Endothelial cell of umbilical vein (primary cell): Measurements from ENCODE around the gene TSTD2.

ENCODE experiments used
- EZH2 ChIP-seq: IDR thresholded peaks from 2 replicates; pipeline ENCODE4 v1.6.1; 2012; ENCODE audit warnings: borderline replicate concordance, low read depth, mild to moderate bottlenecking, moderate library complexity, low read length, inconsistent platforms; ENCODE audit not compliant: severe bottlenecking
- FOS ChIP-seq: IDR thresholded peaks from 2 replicates; pipeline ENCODE4 v1.6.1; 2011; ENCODE audit warnings: mild to moderate bottlenecking, low read length, moderate library complexity, borderline replicate concordance; ENCODE audit not compliant: insufficient read depth
- POLR2A ChIP-seq: IDR thresholded peaks from 2 replicates; pipeline ENCODE4 v1.6.1; 2012; ENCODE audit warnings: low read depth, mild to moderate bottlenecking, control low read depth, low read length
- POLR2AphosphoS5 ChIP-seq: IDR thresholded peaks from 2 replicates; pipeline ENCODE4 v1.6.1; 2012; ENCODE audit warnings: low read depth, mild to moderate bottlenecking, control low read depth, low read length, moderate library complexity; ENCODE audit not compliant: insufficient read depth
- TF ChIP-seq, protein P1 (sequence below), 2 donors: IDR thresholded peaks; 1 replicate in 1 of 2; 2 replicates in 1 of 2; pipeline ENCODE4 v1.5.1; 2011; ENCODE audit warnings: low read length in 2 of 2, mild to moderate bottlenecking in 2 of 2, moderate library complexity in 2 of 2, control low read depth in 1 of 2, inconsistent platforms in 1 of 2, low read depth in 1 of 2; ENCODE audit not compliant: insufficient read depth in 1 of 2; ENCODE audit errors: extremely low read depth in 1 of 2
- TF ChIP-seq, protein P2 (sequence below): IDR thresholded peaks from 2 replicates; pipeline ENCODE4 v1.6.1; 2011; ENCODE audit not compliant: insufficient read depth, insufficient read length

DNA sequence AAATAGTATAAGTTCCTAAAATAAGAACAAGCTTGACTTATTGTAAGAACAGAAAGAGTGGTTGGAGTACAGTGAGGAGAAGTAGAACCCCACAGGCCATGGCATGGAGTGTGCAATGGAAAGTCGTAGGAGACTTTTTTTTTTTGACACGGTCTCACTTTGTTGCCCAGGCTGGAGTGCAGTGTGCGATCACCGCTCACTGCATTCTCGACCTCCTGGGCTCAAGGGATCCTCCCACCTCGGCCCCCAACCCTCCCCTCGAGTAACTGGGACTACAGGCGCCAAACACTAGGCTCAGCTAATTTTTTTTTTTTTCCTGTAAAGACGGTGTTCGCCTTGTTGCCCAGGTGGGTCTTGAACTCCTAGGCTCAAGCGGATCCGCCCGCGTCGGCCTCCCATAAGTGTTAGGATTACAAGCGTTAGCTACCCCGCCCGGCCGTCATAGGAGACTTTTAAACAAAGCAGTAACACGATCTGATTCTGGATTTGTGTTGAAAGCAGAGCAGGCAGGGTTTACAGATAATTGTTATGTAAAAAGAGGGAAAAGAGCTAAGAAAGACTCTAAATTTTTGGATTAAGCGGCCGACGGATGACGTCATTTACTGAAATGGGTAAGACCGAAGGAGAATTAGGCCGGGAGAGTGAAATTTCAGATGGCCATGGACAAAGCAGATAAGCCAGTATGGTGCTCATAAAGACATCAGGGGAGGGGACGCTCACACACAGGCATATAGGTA lies 752 bp downstream of the TSTD2 start:
- TF ChIP-seq EZH2 = no peak
- TF ChIP-seq, protein P1, sequence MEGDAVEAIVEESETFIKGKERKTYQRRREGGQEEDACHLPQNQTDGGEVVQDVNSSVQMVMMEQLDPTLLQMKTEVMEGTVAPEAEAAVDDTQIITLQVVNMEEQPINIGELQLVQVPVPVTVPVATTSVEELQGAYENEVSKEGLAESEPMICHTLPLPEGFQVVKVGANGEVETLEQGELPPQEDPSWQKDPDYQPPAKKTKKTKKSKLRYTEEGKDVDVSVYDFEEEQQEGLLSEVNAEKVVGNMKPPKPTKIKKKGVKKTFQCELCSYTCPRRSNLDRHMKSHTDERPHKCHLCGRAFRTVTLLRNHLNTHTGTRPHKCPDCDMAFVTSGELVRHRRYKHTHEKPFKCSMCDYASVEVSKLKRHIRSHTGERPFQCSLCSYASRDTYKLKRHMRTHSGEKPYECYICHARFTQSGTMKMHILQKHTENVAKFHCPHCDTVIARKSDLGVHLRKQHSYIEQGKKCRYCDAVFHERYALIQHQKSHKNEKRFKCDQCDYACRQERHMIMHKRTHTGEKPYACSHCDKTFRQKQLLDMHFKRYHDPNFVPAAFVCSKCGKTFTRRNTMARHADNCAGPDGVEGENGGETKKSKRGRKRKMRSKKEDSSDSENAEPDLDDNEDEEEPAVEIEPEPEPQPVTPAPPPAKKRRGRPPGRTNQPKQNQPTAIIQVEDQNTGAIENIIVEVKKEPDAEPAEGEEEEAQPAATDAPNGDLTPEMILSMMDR (IDR thresholded peaks at IDR 0.05; ENCODE audit: extremely low read depth in 1 of 2, insufficient read depth in 1 of 2, low read depth in 1 of 2, low read length in 2 of 2) = no peak
- TF ChIP-seq, protein P2, sequence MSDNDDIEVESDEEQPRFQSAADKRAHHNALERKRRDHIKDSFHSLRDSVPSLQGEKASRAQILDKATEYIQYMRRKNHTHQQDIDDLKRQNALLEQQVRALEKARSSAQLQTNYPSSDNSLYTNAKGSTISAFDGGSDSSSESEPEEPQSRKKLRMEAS = no peak
- peak; percentile 42 for TF ChIP-seq FOS
- no peak for TF ChIP-seq POLR2AphosphoS5
- no peak for TF ChIP-seq POLR2A
